OCI-LY1 (cell line): ENCODE measurements around the gene TADA1.

ENCODE experiments used
- H2AFZ ChIP-seq: fragments of 200-600 bp; sonication (generic), shearing (Covaris generic); 2 replicates; pipeline ENCODE4 v1.6.0; 2014; ENCODE audit warnings: antibody characterized with exemption, mild to moderate bottlenecking, low read length
- H3F3A ChIP-seq: fragments of 200-600 bp; sonication (generic), shearing (Covaris generic); 2 replicates; pipeline ENCODE4 v1.6.0; 2014; ENCODE audit warnings: mild to moderate bottlenecking, antibody characterized with exemption, low read length, moderate library complexity; ENCODE audit not compliant: insufficient read depth
- H3K27ac ChIP-seq: fragments of 200-600 bp; sonication (generic); 2 replicates; pipeline ENCODE4 v1.5.1; 2014; ENCODE audit warnings: low read length, mixed run types, mild to moderate bottlenecking, low read depth; ENCODE audit not compliant: poor library complexity, severe bottlenecking
- H3K27me3 ChIP-seq: fragments of 200-600 bp; sonication (generic); 2 replicates; pipeline ENCODE4 v1.6.0; 2014; ENCODE audit warnings: antibody characterized with exemption, mild to moderate bottlenecking, low read length, moderate library complexity; ENCODE audit not compliant: insufficient read depth
- H3K36me3 ChIP-seq: fragments of 200-600 bp; sonication (generic); 2 replicates; pipeline ENCODE4 v1.6.1; 2014; ENCODE audit warnings: mild to moderate bottlenecking, antibody characterized with exemption, low read length, moderate library complexity, mixed read lengths; ENCODE audit not compliant: insufficient read depth
- H3K4me1 ChIP-seq: fragments of 200-600 bp; sonication (generic); 2 replicates; pipeline ENCODE4 v1.5.1; 2014; ENCODE audit warnings: mild to moderate bottlenecking, low read length, moderate library complexity; ENCODE audit not compliant: insufficient read depth, severe bottlenecking
- H3K4me2 ChIP-seq: fragments of 200-600 bp; sonication (generic), shearing (Covaris generic); 2 replicates; pipeline ENCODE4 v1.6.1; 2014; ENCODE audit warnings: low read length
- H3K4me3 ChIP-seq: fragments of 200-600 bp; sonication (generic); 2 replicates; pipeline ENCODE4 v1.5.1; 2014; ENCODE audit warnings: low read length, low read depth, mild to moderate bottlenecking, mixed read lengths; ENCODE audit not compliant: poor library complexity, severe bottlenecking
- H3K79me2 ChIP-seq: fragments of 200-600 bp; shearing (Covaris generic); 2 replicates; pipeline ENCODE4 v1.6.1; 2016; ENCODE audit warnings: mixed run types, low read length, mixed read lengths; ENCODE audit not compliant: insufficient read depth
- H3K9ac ChIP-seq: fragments of 200-600 bp; sonication (generic), shearing (Covaris generic); 2 replicates; pipeline ENCODE4 v1.6.1; 2014; ENCODE audit warnings: mild to moderate bottlenecking, low read length, mixed read lengths
- H3K9me2 ChIP-seq: fragments of 200-600 bp; sonication (generic), shearing (Covaris generic); 2 replicates; pipeline ENCODE4 v1.6.1; 2014; ENCODE audit warnings: low read depth, mild to moderate bottlenecking, low read length, mixed read lengths
- H3K9me3 ChIP-seq: fragments of 200-600 bp; shearing (Covaris generic); 2 replicates; pipeline ENCODE4 v1.6.1; 2014; ENCODE audit warnings: low read length, mixed read lengths
- H4K20me1 ChIP-seq: fragments of 200-600 bp; sonication (generic), shearing (Covaris generic); 2 replicates; pipeline ENCODE4 v1.6.0; 2016; ENCODE audit warnings: mild to moderate bottlenecking, low read length; ENCODE audit not compliant: insufficient read depth
- EZH2 ChIP-seq: fragments of 200-600 bp; sonication (generic), shearing (Covaris generic); IDR thresholded peaks from 2 replicates; pipeline ENCODE4 v1.8.0; 2017; ENCODE audit warnings: borderline replicate concordance, mixed run types, mild to moderate bottlenecking, antibody characterized with exemption, low read length, moderate library complexity, mixed read lengths
- TF ChIP-seq, protein P1 (sequence below): fragments of 200-600 bp; sonication (generic), shearing (Covaris generic); IDR thresholded peaks from 2 replicates; pipeline ENCODE4 v1.5.1; 2017; ENCODE audit warnings: mild to moderate bottlenecking, antibody characterized with exemption, low read length, moderate library complexity, mixed read lengths

Gene TADA1

DNA sequence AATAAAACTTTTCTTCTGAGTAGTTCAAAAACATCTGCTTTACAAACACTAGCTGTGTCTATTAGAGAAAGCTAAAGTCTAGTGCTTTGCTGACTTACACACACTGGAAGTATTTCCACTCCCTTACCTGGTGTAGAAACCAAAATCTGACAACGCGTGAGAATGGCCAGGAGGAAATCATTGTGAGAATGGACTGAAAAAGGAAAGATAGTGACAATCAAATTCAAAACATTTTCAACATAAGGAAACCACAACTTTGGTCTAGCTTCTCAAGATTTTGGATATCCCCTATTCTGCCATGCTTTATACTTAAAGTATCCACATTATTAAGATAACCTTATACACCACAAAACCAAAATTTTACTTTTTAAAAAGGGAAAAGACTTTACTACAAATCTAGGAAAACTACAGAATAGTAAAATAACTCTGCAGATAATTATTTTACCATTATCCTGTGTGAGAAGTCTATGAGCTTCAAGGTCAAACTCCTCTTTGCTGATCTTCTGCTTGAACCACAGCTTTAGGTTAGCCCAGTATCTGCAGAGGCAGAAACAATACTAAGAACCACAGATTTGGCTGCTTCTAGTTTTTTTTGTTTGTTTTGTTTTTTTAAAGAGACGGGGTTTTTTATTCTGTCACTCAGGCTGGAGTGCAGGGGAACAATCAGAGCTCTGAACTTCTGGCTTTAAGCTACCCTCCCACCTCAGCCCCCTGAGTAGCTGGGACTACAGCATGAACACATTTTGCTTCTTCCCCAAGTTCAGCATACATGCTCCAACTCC lies 6.6 kb downstream of the TADA1 start:
- no peaks in the 10 kb centered on the region for H4K20me1 ChIP-seq

DNA sequence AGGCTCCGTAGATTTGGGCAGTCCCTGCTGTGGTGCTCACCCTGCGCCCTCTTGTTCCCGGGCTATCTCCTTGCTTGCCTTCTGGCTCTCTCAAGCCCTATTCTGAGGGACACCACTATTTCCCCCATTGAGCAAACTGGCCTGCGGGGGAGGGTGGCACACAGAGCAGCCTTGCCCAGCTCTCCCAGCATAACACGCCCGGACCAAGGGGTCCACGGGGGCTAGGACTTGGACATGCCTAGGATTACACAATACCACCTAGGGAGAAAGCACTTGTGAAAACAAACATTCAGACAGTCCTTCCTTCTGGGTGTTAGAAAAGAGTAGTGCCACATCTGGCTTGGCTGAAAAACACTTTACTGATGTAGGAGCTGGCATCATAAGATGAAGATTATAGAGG lies 7.4 kb downstream of the TADA1 start:
- Histone ChIP-seq H3K9me2 (no peaks in the 10 kb centered on the region), H3K79me2 (peaks cover 26% of the 10 kb centered on the region), H3K27me3 (no peaks in the 10 kb centered on the region), H3K36me3 (peaks cover 56% of the 10 kb centered on the region), H3K4me1 (peaks cover 4% of the 10 kb centered on the region), H4K20me1 (no peaks in the 10 kb centered on the region), H3K27ac (no peak overlapping the region), H3K9me3 (no peaks in the 10 kb centered on the region), H3K9ac (no peak overlapping the region), H2AFZ (no peak overlapping the region), H3K4me2 (no peak overlapping the region), H3K4me3 (no peak overlapping the region), H3F3A (no peaks in the 10 kb centered on the region)
- TF ChIP-seq EZH2: no peak
- TF ChIP-seq, protein P1, sequence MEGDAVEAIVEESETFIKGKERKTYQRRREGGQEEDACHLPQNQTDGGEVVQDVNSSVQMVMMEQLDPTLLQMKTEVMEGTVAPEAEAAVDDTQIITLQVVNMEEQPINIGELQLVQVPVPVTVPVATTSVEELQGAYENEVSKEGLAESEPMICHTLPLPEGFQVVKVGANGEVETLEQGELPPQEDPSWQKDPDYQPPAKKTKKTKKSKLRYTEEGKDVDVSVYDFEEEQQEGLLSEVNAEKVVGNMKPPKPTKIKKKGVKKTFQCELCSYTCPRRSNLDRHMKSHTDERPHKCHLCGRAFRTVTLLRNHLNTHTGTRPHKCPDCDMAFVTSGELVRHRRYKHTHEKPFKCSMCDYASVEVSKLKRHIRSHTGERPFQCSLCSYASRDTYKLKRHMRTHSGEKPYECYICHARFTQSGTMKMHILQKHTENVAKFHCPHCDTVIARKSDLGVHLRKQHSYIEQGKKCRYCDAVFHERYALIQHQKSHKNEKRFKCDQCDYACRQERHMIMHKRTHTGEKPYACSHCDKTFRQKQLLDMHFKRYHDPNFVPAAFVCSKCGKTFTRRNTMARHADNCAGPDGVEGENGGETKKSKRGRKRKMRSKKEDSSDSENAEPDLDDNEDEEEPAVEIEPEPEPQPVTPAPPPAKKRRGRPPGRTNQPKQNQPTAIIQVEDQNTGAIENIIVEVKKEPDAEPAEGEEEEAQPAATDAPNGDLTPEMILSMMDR: no peak

More for the DNA sequence above, 6.6 kb downstream of the TADA1 start:
- Histone ChIP-seq H3K9me3 (no peaks in the 10 kb centered on the region), H3K4me1 (peaks cover 12% of the 10 kb centered on the region), H3K36me3 (peaks cover 48% of the 10 kb centered on the region), H3K4me3 (no peak overlapping the region), H3F3A (no peaks in the 10 kb centered on the region), H3K9me2 (no peaks in the 10 kb centered on the region), H3K4me2 (no peak overlapping the region), H3K27ac (no peak overlapping the region), H3K79me2 (peaks cover 35% of the 10 kb centered on the region), H3K27me3 (no peaks in the 10 kb centered on the region), H2AFZ (no peak overlapping the region), H3K9ac (no peak overlapping the region)
- no peak for TF ChIP-seq EZH2
- TF ChIP-seq, protein P1: no peak

DNA sequence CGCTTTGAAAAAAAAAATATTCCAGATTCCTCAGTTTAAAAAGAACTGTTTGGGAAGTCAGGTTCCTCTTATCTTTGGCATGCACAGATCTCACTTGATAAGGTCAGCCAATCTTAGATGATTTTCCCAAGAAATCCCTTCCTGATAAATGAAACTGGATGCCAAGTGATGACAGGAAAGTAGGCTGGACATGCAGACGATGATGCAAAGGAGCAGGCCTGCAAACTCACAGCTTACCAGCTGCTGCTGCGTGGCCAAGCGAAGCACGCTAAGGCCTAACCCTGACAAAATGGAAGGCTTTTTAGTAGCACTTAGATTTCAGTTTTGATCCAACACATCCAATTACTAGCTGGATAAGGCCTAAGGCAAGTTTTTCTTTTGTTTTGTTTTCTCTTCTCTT lies 10.1 kb downstream of the TADA1 start:
- Histone ChIP-seq H3K4me2 (no peak overlapping the region), H3K27ac (no peak overlapping the region), H3F3A (no peaks in the 10 kb centered on the region), H3K9me2 (no peaks in the 10 kb centered on the region), H3K4me3 (no peak overlapping the region), H3K27me3 (no peaks in the 10 kb centered on the region), H3K9me3 (no peaks in the 10 kb centered on the region), H2AFZ (no peak overlapping the region), H3K36me3 (peaks cover 71% of the 10 kb centered on the region), H3K9ac (no peak overlapping the region), H3K4me1 (no peaks in the 10 kb centered on the region), H3K79me2 (peaks cover 4% of the 10 kb centered on the region), H4K20me1 (no peaks in the 10 kb centered on the region)
- TF ChIP-seq EZH2: no peak
- TF ChIP-seq, protein P1: no peak
